B cell (primary cell): ENCODE results near the gene HSD3B2. TPM values are rescaled to one million over a fixed set of nuclear protein-coding genes. Genes with fewer than 3 reads are reported as not detected.

Experiments
- ATAC-seq: fragments of 200-7000 bp; cut with Tn5 transposase; one replicate; pipeline ENCODE4 v1.10.0; 2021; ENCODE audit warnings: low read depth, mild to moderate bottlenecking, moderate number of reproducible peaks, moderate library complexity
- CTCF ChIA-PET: fragments of 350-600 bp; sonication (Branson Sonifier 250); formaldehyde crosslinking; loops from one replicate; lab custom pipeline; 2021; ENCODE audit warnings: antibody characterized with exemption, inconsistent platforms; lab: Charles Lee
- POLR2A ChIA-PET: fragments of 350-600 bp; sonication (Branson Sonifier 250); formaldehyde crosslinking; loops from one replicate; lab custom pipeline; 2021; ENCODE audit warnings: antibody characterized with exemption; lab: Charles Lee
- DNase-seq: peaks from one replicate; pipeline ENCODE4 v3.0.0; 2013
- H2AFZ ChIP-seq: 2 replicates; pipeline ENCODE4 v1.6.1; 2012; ENCODE audit warnings: mild to moderate bottlenecking, low read depth, low read length; ENCODE audit not compliant: insufficient read depth, poor library complexity, severe bottlenecking
- H3K27ac ChIP-seq, 2 donors: 1 replicate in 1 of 2; 2 replicates in 1 of 2; pipeline ENCODE4 v1.5.1; 2012 to 2013; ENCODE audit warnings: low read length in 2 of 2, mild to moderate bottlenecking in 2 of 2, moderate library complexity in 1 of 2
- H3K27me3 ChIP-seq, 4 experiments: fragments of 200-600 bp in 1 of 4; sonication (generic) in 1 of 4; replicated peaks in 1 of 4; 1 replicate in 2 of 4; 2 replicates in 2 of 4; pipeline versions ENCODE4 v1.6.1 to v1.7.0; 2013 to 2016; ENCODE audit warnings: low read length in 3 of 4, mild to moderate bottlenecking in 2 of 4, mixed read lengths in 1 of 4, moderate library complexity in 1 of 4; ENCODE audit not compliant: insufficient read depth in 4 of 4, control insufficient read depth in 3 of 4; ENCODE audit errors: control extremely low read depth in 1 of 4
- H3K36me3 ChIP-seq, 2 experiments: replicated peaks in 1 of 2; 1 replicate in 1 of 2; 2 replicates in 1 of 2; pipeline versions ENCODE4 v1.6.1 to v1.7.1; 2013; ENCODE audit warnings: low read length in 1 of 2; ENCODE audit not compliant: insufficient read depth in 2 of 2, control insufficient read depth in 1 of 2; ENCODE audit errors: control extremely low read depth in 1 of 2, extremely low read depth in 1 of 2
- H3K4me1 ChIP-seq, 2 donors: fragments of 200-600 bp in 1 of 2; sonication (generic) in 1 of 2; 1 replicate in 1 of 2; 2 replicates in 1 of 2; pipeline versions ENCODE4 v1.5.1 to v1.6.1; 2013 to 2017; ENCODE audit warnings: low read length in 2 of 2; ENCODE audit not compliant: control insufficient read depth in 2 of 2, insufficient read depth in 2 of 2
- H3K4me2 ChIP-seq: replicated peaks from 2 replicates; pipeline ENCODE3; 2012; ENCODE audit warnings: mild to moderate bottlenecking, low read depth, low read length; ENCODE audit not compliant: poor library complexity, severe bottlenecking
- H3K4me3 ChIP-seq, 5 experiments: fragments of 200-600 bp in 1 of 5; sonication (generic) in 1 of 5; 1 replicate in 3 of 5; 2 replicates in 2 of 5; pipeline versions ENCODE4 v1.5.1 to v1.7.0; 2011 to 2016; ENCODE audit warnings: low read length in 4 of 5, mild to moderate bottlenecking in 4 of 5, low read depth in 2 of 5, control low read depth in 1 of 5, moderate library complexity in 1 of 5; ENCODE audit not compliant: insufficient read depth in 1 of 5; ENCODE audit errors: control extremely low read depth in 1 of 5, extremely low read depth in 1 of 5
- H3K79me2 ChIP-seq: fragments of 200-600 bp; sonication (generic); one replicate; pipeline ENCODE4 v1.6.0; 2016; ENCODE audit warnings: low read length; ENCODE audit not compliant: control insufficient read depth, insufficient read depth
- H3K9ac ChIP-seq: fragments of 200-600 bp; sonication (generic); 2 replicates; pipeline ENCODE4 v1.6.1; 2017; ENCODE audit warnings: mild to moderate bottlenecking, low read length, moderate library complexity
- H3K9me3 ChIP-seq, 3 donors: one replicate each; pipeline versions ENCODE4 v1.6.1 to v1.7.1; 2013; ENCODE audit warnings: low read length in 2 of 3; ENCODE audit not compliant: control insufficient read depth in 2 of 3, insufficient read depth in 1 of 3; ENCODE audit errors: control extremely low read depth in 1 of 3
- H4K20me1 ChIP-seq: 2 replicates; pipeline ENCODE4 v1.6.0; 2012; ENCODE audit warnings: mild to moderate bottlenecking, low read length; ENCODE audit not compliant: insufficient read depth, control insufficient read depth, poor library complexity, severe bottlenecking
- H3K27ac Mint-ChIP-seq: one replicate; pipeline ENCODE4 v1.8.0; 2021; ENCODE audit warnings: mixed read lengths
- H3K27me3 Mint-ChIP-seq: one replicate; pipeline ENCODE4 v1.8.0; 2021; ENCODE audit warnings: mixed read lengths
- H3K4me1 Mint-ChIP-seq: one replicate; pipeline ENCODE4 v1.8.0; 2021; ENCODE audit warnings: mixed read lengths
- H3K4me3 Mint-ChIP-seq: one replicate; pipeline ENCODE4 v1.8.0; 2021; ENCODE audit warnings: mixed read lengths
- H3K9me3 Mint-ChIP-seq: one replicate; pipeline ENCODE4 v1.8.0; 2022; ENCODE audit warnings: mixed read lengths; ENCODE audit not compliant: insufficient read depth
- EZH2 ChIP-seq: IDR thresholded peaks from 2 replicates; pipeline ENCODE4 v1.6.1; 2012; ENCODE audit warnings: borderline replicate concordance, low read depth, mild to moderate bottlenecking, moderate library complexity, low read length; ENCODE audit not compliant: insufficient read depth, poor library complexity, severe bottlenecking
- WGBS: methylation state at CpG from one replicate; pipeline ENCODE4 v1.1.5; 2013; ENCODE audit warnings: missing lambda C conversion rate; ENCODE audit not compliant: insufficient coverage; 5-methylcytosine and 5-hydroxymethylcytosine counted together
- intact Hi-C: fragments of 100-400 bp; cut with micrococcal nuclease; formaldehyde crosslinking; loops from one replicate; pipeline ENCODE4 v1.10.0; 2022
- polyA plus RNA-seq: library from polyadenylated mRNA; depleted of rRNA; stranded (reverse); fragments of >200 nt; gene quantifications from 2 replicates; pipeline ENCODE4 v1.2.3, GENCODE V29; 2012
- total RNA-seq, 2 donors: library from RNA; stranded (reverse); fragments of 120-200 nt in 1 of 2; gene quantifications; 1 replicate in 1 of 2; 2 replicates in 1 of 2; pipeline versions ENCODE4 v1.2.3 to v1.2.4, GENCODE V29; 2013 to 2022
- TF ChIP-seq, protein P1 (sequence below): fragments of 200-600 bp; IDR thresholded peaks from one replicate; pipeline ENCODE4 v1.8.0; 2022; ENCODE audit warnings: antibody characterized with exemption, mild to moderate bottlenecking

HSD3B2 gene
- total and polyA plus RNA-seq, 2 donors (not counting 1 experiment from before 2014, with no cell fraction given) = not detected

DNA sequence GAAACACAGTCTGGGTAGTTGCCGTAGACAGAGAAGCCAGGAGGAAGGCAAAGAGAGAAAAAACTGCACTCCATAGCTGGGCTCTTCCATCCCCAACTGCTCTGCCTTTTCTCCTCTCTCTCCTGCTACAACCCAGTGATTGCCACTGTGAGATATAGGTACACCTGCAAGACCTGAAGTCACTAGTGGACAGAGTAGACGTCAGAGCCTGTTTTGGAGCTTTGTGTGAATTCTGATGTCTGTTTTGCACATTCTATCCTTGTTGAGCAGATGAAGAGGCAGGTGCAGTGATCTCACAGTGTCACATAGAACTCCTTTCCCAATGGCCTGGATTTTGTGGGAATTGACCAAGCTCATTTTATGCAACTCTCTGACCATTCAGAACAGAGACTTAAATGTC lies 44.2 kb upstream of the HSD3B2 start:
- H3K4me2 ChIP-seq = no peak overlapping the region
- DNase-seq (no peak), ATAC-seq (no peak)
- Mint-ChIP-seq H3K4me3 (no peak overlapping the region), H3K27ac (no peak overlapping the region), H3K27me3 (peaks cover 17% of the 10 kb centered on the region), H3K9me3 (no peaks in the 10 kb centered on the region), H3K4me1 (no peaks in the 10 kb centered on the region)
- CTCF ChIA-PET = no interaction called here
- TF ChIP-seq, protein P1, sequence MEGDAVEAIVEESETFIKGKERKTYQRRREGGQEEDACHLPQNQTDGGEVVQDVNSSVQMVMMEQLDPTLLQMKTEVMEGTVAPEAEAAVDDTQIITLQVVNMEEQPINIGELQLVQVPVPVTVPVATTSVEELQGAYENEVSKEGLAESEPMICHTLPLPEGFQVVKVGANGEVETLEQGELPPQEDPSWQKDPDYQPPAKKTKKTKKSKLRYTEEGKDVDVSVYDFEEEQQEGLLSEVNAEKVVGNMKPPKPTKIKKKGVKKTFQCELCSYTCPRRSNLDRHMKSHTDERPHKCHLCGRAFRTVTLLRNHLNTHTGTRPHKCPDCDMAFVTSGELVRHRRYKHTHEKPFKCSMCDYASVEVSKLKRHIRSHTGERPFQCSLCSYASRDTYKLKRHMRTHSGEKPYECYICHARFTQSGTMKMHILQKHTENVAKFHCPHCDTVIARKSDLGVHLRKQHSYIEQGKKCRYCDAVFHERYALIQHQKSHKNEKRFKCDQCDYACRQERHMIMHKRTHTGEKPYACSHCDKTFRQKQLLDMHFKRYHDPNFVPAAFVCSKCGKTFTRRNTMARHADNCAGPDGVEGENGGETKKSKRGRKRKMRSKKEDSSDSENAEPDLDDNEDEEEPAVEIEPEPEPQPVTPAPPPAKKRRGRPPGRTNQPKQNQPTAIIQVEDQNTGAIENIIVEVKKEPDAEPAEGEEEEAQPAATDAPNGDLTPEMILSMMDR = no peak
- no peak for TF ChIP-seq EZH2
- H3K27me3 ChIP-seq = no peaks in the 10 kb centered on the region
- H3K36me3 ChIP-seq = no peaks in the 10 kb centered on the region
- H3K79me2 ChIP-seq = no peaks in the 10 kb centered on the region
- no peak overlapping the region for H3K9ac ChIP-seq
- POLR2A ChIA-PET = no interaction called here
- H3K4me1 ChIP-seq = no peaks in the 10 kb centered on the region
- no peaks in the 10 kb centered on the region for H3K9me3 ChIP-seq
- intact Hi-C loops = no loop called here
- 100% methylated on average over 2 of the region's 2 CpGs for WGBS
- H3K4me3 ChIP-seq = no peak overlapping the region
- H2AFZ ChIP-seq = no peak overlapping the region
- H3K27ac ChIP-seq = no peak overlapping the region
- no peaks in the 10 kb centered on the region for H4K20me1 ChIP-seq

DNA sequence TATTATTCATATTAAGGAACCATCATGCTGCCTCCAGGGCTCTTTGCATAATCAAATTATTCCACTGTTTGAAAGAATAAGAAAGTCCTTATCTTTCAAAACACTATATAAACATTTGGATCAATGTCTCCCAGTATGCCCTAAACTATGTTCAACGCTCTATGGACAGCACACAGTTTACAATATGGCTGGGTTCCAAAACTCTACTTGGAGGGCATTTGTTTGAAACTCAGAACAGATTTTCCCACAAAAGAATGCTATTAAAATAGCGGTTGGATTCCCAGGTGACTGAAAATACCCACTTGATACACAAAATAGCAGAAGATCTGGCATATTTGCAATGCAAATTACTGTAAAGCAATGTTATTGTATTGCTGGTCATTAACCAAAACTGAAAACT lies 43.1 kb upstream of the HSD3B2 start:
- Mint-ChIP-seq H3K27me3 (peaks cover 17% of the 10 kb centered on the region), H3K4me1 (no peaks in the 10 kb centered on the region), H3K9me3 (no peaks in the 10 kb centered on the region), H3K4me3 (no peak overlapping the region), H3K27ac (no peak overlapping the region)
- no peak for DNase-seq
- ChIA-PET POLR2A (no interaction called here), CTCF (no interaction called here)
- H3K9me3 ChIP-seq = no peaks in the 10 kb centered on the region
- H3K79me2 ChIP-seq = no peaks in the 10 kb centered on the region
- H2AFZ ChIP-seq = no peak overlapping the region
- TF ChIP-seq, protein P1 = no peak
- no peak for TF ChIP-seq EZH2
- no peak overlapping the region for H3K4me2 ChIP-seq
- no peak overlapping the region for H3K9ac ChIP-seq
- ATAC-seq = no peak
- H3K27ac ChIP-seq = no peak overlapping the region
- no peak overlapping the region for H3K4me3 ChIP-seq
- H4K20me1 ChIP-seq = no peaks in the 10 kb centered on the region
- no peaks in the 10 kb centered on the region for H3K27me3 ChIP-seq
- H3K36me3 ChIP-seq = no peaks in the 10 kb centered on the region
- 80% methylated on average over 1 of the region's 2 CpGs for WGBS
- intact Hi-C loops = no loop called here
- H3K4me1 ChIP-seq = no peaks in the 10 kb centered on the region
